Spleen (tissue), 11 donors: ENCODE results near the gene SECISBP2L. TPM values are rescaled to one million over a fixed set of nuclear protein-coding genes. Genes with fewer than 3 reads are reported as not detected.

Experiments
- DNase-seq: peaks from one replicate; pipeline ENCODE4 v3.0.0-alpha.2; 2020
- H3K27ac ChIP-seq, 8 donors: fragments of 200-600 bp; sonication (generic) in 7 of 8; 1 replicate in 4 of 8; 2 replicates in 4 of 8; pipeline versions ENCODE4 v1.5.0 to v1.8.0; 2016 to 2021; ENCODE audit warnings: inconsistent platforms in 4 of 8, mild to moderate bottlenecking in 4 of 8, moderate library complexity in 1 of 8
- H3K27me3 ChIP-seq, 7 donors: fragments of 200-600 bp; sonication (generic) in 6 of 7; replicated peaks in 1 of 7; 1 replicate in 4 of 7; 2 replicates in 3 of 7; pipeline versions ENCODE4 v1.5.0 to v1.8.0; 2016 to 2021; ENCODE audit warnings: inconsistent platforms in 3 of 7, mild to moderate bottlenecking in 1 of 7
- H3K36me3 ChIP-seq, 6 donors: fragments of 200-600 bp; sonication (generic) in 5 of 6; 1 replicate in 4 of 6; 2 replicates in 2 of 6; pipeline versions ENCODE4 v1.5.0 to v1.8.0; 2016 to 2021; ENCODE audit warnings: inconsistent platforms in 2 of 6
- H3K4me1 ChIP-seq, 6 donors: fragments of 200-600 bp; sonication (generic) in 5 of 6; 1 replicate in 3 of 6; 2 replicates in 3 of 6; pipeline versions ENCODE4 v1.5.0 to v1.8.0; 2016 to 2021; ENCODE audit warnings: inconsistent platforms in 3 of 6
- H3K4me3 ChIP-seq, 8 donors: fragments of 200-600 bp; sonication (generic) in 7 of 8; 1 replicate in 4 of 8; 2 replicates in 4 of 8; pipeline versions ENCODE4 v1.5.0 to v1.8.0; 2016 to 2021; ENCODE audit warnings: inconsistent platforms in 4 of 8, mild to moderate bottlenecking in 4 of 8, moderate library complexity in 2 of 8
- H3K9me3 ChIP-seq, 8 donors: fragments of 200-600 bp; sonication (generic) in 7 of 8; 1 replicate in 4 of 8; 2 replicates in 4 of 8; pipeline versions ENCODE4 v1.5.0 to v1.8.0; 2016 to 2021; ENCODE audit warnings: inconsistent platforms in 4 of 8
- CTCF ChIP-seq, 11 experiments: fragments of 200-600 bp in 7 of 11; fragments of 450-650 bp in 4 of 11; sonication (generic) in 4 of 11; IDR thresholded peaks in 8 of 11; conservative IDR thresholded peaks in 3 of 11; 1 replicate in 7 of 11; 2 replicates in 4 of 11; pipeline versions ENCODE4 v1.4.0 to v1.8.0; 2016 to 2021; ENCODE audit warnings: antibody characterized with exemption in 11 of 11, inconsistent platforms in 4 of 11, mild to moderate bottlenecking in 1 of 11
- POLR2A ChIP-seq, 3 donors: fragments of 450-650 bp; IDR thresholded peaks; one replicate each; pipeline ENCODE4 v1.5.1; 2017; ENCODE audit warnings: antibody characterized with exemption in 3 of 3, mild to moderate bottlenecking in 1 of 3
- POLR2AphosphoS5 ChIP-seq, 3 donors: sonication (generic); formaldehyde crosslinking; IDR thresholded peaks; one replicate each; pipeline ENCODE4 v1.5.1; 2017; ENCODE audit warnings: antibody characterized with exemption in 3 of 3
- WGBS, 5 donors: extraction: QIAGEN DNeasy Blood & Tissue Kit in 3 of 5; methylation state at CpG; one replicate each; pipeline versions ENCODE4 v1.1.5 to v1.1.7; 2013 to 2018; 5-methylcytosine and 5-hydroxymethylcytosine counted together
- intact Hi-C: fragments of 100-400 bp; cut with DNase I; formaldehyde crosslinking; loops from one replicate; pipeline ENCODE4 v1.15.0; 2023; ENCODE audit warnings: low total_unique reads
- polyA plus RNA-seq, 3 donors: library from polyadenylated mRNA; stranded (reverse); fragments of 200-250 nt; gene quantifications; one replicate each; pipeline ENCODE4 v1.2.1, GENCODE V29; 2013
- total RNA-seq, 7 donors: library from RNA; depleted of rRNA in 3 of 7; stranded (reverse); fragments of >200 nt in 3 of 7; fragmentation: NEBNext Ultra II Directional in 4 of 7; extraction: Animal tissue kit (Norgen Biotek cat#: 25700) in 4 of 7; gene quantifications; one replicate each; pipeline versions ENCODE4 v1.1.0 to v1.2.1, GENCODE V29; 2016 to 2021
- donor health status: healthy with polysubstance abuse.
- donor health status: DM: no; HTN: no; CAD: no; lungs with moderate emphysema.
- donor health status: DM: no; HTN: no; CAD: no.
- donor health status: Bipolar disorder and iron deficiency.
- donor health status: healthy.
- donor health status: DM: no; HTN: no; CAD: no.
- donor health status: DM: yes; HTN: yes; CAD: no.

The SECISBP2L gene
- total and polyA plus RNA-seq, 10 donors = 5.6 to 58.7 (median 47.1) TPM

DNA sequence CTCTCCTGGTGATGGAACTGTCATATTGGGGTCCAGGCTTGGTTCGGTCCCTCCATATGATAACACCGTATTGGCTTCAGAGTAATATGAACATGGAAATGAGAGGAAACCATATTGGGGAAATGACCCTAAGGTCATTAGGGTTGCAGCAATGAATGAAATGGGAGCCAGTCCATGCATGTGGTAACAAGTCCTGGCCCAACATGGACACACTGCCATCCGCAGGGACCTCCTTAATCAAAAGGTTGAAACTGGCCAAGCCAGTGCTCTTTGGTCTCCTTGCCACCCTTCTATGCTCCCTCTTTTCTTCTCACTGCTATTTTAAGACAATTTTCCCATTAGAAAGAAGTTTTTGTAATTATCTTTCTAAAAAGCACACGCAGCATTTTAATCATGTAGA, 90.9 kb downstream of the SECISBP2L start:
- TF ChIP-seq POLR2A (IDR thresholded peaks at IDR 0.05) = no peak
- TF ChIP-seq CTCF (IDR thresholded peaks at IDR 0.05 in 8 of 11, conservative IDR thresholded peaks at IDR 0.05 in 3 of 11) = no peak
- TF ChIP-seq POLR2AphosphoS5 (IDR thresholded peaks at IDR 0.05) = no peak
- 91 to 97% (median 95%) methylated on average over 4 of the region's 4 CpGs for WGBS, 5 donors
- no peak overlapping the region for H3K27ac ChIP-seq
- H3K36me3 ChIP-seq = no peaks in the 10 kb centered on the region
- no peaks in the 10 kb centered on the region for H3K27me3 ChIP-seq
- H3K4me3 ChIP-seq = no peak overlapping the region
- no peak for DNase-seq
- H3K4me1 ChIP-seq = no peaks in the 10 kb centered on the region
- no peaks in the 10 kb centered on the region for H3K9me3 ChIP-seq
- intact Hi-C loops = no loop called here

DNA sequence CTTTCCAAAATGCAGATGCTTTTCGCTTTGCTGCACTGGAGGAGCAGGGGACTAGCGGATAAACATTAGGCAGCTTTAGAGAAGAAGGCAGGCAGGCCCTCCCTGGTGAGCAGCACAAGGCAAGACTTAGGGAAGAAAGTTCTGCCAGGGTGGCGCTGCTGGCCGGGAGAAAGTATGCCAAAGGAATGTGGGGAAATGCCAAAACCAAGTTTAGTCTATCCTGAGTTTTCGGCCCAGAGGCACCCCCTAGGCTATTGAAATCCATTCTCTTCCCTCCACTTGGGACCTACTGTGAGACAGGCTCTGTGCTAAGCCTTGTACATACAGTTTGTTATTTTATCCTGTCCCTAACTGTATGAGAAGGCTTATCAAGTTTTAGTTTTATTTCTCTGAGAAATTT, 91.7 kb downstream of the SECISBP2L start:
- no peaks in the 10 kb centered on the region for H3K9me3 ChIP-seq
- no peak for DNase-seq
- no peak overlapping the region for H3K27ac ChIP-seq

GRCh38 chr15:48946840-48947187, 99.4 kb downstream of the SECISBP2L start:
- WGBS, 5 donors = 86 to 97% (median 89%) methylated on average over 1 of the region's 1 CpG
- Histone ChIP-seq H3K27me3 (no peaks in the 10 kb centered on the region), H3K9me3 (no peaks in the 10 kb centered on the region), H3K4me3 (no peak overlapping the region), H3K4me1 (no peaks in the 10 kb centered on the region), H3K36me3 (no peaks in the 10 kb centered on the region), H3K27ac (no peak overlapping the region)
- TF ChIP-seq POLR2AphosphoS5 (IDR thresholded peaks at IDR 0.05) (no peak), CTCF (IDR thresholded peaks at IDR 0.05 in 8 of 11, conservative IDR thresholded peaks at IDR 0.05 in 3 of 11) (no peak), POLR2A (IDR thresholded peaks at IDR 0.05) (no peak)
- intact Hi-C loops = no loop called here
- no peak for DNase-seq

More for the DNA sequence above, 91.7 kb downstream of the SECISBP2L start:
- Histone ChIP-seq H3K4me1 (no peaks in the 10 kb centered on the region), H3K4me3 (no peak overlapping the region), H3K36me3 (no peaks in the 10 kb centered on the region), H3K27me3 (no peaks in the 10 kb centered on the region)
- 72 to 90% (median 87%) methylated on average over 5 of the region's 5 CpGs for WGBS, 5 donors
- TF ChIP-seq POLR2A (IDR thresholded peaks at IDR 0.05) (no peak), CTCF (IDR thresholded peaks at IDR 0.05 in 8 of 11, conservative IDR thresholded peaks at IDR 0.05 in 3 of 11) (no peak), POLR2AphosphoS5 (IDR thresholded peaks at IDR 0.05) (no peak)
- intact Hi-C loops = no loop called here

DNA sequence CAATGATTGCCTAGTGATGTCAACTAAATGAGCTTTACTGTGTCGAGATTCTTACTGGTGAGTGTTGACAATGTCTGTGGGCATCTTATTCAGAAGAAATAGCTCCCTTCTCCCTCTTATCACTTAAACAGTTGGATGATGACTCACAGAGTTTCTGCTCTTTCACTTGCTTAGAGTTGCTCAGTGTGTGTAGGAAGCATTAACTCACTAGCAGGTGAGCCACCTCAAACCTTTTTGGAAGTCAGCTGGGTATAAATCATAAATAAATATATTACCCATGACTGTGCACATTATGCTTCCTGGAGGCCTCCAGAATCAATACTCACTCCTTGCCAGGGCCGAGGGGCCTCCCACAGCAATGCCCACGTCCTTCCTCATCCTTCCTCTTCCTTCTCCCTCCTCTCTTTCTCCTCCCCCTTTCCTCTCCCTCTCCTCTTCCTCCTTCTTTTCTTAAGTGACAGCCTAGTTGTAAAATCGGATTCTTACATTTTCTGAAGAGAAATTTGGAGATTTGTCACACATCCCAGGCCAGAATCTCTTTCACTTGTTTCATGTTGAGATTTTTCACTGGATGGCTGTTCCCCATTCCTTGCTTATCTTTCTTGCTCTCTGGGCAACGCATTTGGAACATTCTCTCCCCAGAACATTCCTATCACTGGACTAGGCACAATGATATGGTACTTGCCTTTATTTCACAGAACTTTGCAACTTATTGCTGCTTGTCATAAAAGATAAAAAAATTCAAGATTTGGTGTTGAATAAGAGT, 100.0 kb downstream of the SECISBP2L start:
- TF ChIP-seq POLR2A (IDR thresholded peaks at IDR 0.05) (no peak), POLR2AphosphoS5 (IDR thresholded peaks at IDR 0.05) (no peak), CTCF (IDR thresholded peaks at IDR 0.05 in 8 of 11, conservative IDR thresholded peaks at IDR 0.05 in 3 of 11) (no peak)
- Histone ChIP-seq H3K4me1 (no peaks in the 10 kb centered on the region), H3K4me3 (no peak overlapping the region), H3K27ac (no peak overlapping the region), H3K9me3 (no peaks in the 10 kb centered on the region), H3K27me3 (no peaks in the 10 kb centered on the region), H3K36me3 (no peaks in the 10 kb centered on the region)
- intact Hi-C loops = no loop called here
- 32 to 43% (median 40%) methylated on average over 5 of the region's 5 CpGs for WGBS, 5 donors
- DNase-seq = no peak
